GM10266 (cell line): ENCODE data around the gene URM1.

Experiments used
- DNase-seq: peaks from one replicate; pipeline ENCODE4 v3.0.0; 2012; ENCODE audit errors: extremely low spot score
- TF ChIP-seq, protein P1 (sequence below): IDR thresholded peaks from 2 replicates; pipeline ENCODE4 v1.5.1; 2012; ENCODE audit warnings: mild to moderate bottlenecking, low read depth; ENCODE audit not compliant: control insufficient read depth, insufficient read depth; ENCODE audit errors: missing control alignments

The URM1 gene

DNA sequence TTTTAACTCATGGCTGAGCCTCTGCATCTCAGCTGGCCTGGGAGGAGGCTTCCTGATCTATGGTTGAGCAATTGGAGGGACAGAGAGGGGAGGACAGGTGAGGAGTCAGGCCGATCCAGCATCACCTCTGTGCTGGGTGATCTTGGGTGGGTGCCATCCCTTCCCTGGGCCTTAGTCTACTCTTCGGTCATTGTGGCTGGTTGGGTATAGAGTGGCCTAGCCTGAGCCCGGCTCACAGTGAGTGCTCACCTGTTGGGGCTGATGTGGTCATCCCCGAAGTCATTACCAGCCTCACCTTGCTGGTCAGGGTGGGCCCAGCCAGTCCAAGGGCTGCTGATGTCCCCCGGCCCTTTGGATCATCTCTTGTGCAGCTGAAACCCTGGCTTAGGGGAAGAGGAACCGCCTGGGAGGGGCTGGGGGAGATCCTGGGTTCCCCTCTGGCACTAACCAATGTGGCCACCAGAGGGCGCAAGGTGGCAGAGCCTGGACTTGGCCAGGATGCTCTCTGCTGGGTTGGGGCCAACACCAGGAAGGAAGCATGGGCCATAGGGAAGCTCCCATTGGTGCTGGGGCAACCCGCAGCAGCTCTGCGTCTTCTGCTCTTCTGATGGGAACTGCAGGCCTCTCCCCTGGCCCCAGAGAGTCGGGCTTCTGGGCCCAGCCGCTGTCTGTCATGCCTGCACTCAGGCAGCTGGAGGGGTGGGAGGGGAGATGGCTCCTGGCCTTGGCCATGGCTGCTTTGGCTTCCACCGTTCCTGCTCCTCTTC is 67.4 kb downstream of the URM1 start:
- TF ChIP-seq, protein P1, sequence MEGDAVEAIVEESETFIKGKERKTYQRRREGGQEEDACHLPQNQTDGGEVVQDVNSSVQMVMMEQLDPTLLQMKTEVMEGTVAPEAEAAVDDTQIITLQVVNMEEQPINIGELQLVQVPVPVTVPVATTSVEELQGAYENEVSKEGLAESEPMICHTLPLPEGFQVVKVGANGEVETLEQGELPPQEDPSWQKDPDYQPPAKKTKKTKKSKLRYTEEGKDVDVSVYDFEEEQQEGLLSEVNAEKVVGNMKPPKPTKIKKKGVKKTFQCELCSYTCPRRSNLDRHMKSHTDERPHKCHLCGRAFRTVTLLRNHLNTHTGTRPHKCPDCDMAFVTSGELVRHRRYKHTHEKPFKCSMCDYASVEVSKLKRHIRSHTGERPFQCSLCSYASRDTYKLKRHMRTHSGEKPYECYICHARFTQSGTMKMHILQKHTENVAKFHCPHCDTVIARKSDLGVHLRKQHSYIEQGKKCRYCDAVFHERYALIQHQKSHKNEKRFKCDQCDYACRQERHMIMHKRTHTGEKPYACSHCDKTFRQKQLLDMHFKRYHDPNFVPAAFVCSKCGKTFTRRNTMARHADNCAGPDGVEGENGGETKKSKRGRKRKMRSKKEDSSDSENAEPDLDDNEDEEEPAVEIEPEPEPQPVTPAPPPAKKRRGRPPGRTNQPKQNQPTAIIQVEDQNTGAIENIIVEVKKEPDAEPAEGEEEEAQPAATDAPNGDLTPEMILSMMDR: peak; percentile 94

DNA sequence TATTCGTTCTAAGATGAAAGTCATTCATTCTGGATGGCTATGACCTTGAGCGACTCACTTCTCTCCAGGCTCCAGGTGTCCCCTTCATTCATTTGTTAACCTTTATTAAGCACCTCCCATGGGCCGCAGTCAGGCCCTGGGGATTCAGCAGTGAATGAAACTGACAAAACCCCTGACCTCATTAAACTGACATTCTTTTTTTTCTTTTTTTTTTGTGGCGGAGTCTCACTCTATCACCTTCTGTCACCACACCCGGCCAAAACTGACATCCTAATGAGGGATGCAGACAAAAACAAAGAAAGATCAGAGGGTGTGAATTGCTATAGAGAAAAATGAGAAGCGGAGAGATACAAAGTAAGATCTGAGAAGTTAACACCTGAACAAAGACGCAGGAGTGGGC is 68.1 kb downstream of the URM1 start:
- TF ChIP-seq, protein P1: no peak
- no peak for DNase-seq

More for the DNA sequence above, 67.4 kb downstream of the URM1 start:
- peak; percentile 88 for DNase-seq
